ENCODE measurements around the gene CEPT1. TPM values are rescaled to one million over a fixed set of nuclear protein-coding genes. Genes with fewer than 3 reads are reported as not detected.

CEPT1 gene
- total RNA-seq, 4 donors from 2014 or later: 60.5 to 78.0 (median 72.8) TPM

DNA sequence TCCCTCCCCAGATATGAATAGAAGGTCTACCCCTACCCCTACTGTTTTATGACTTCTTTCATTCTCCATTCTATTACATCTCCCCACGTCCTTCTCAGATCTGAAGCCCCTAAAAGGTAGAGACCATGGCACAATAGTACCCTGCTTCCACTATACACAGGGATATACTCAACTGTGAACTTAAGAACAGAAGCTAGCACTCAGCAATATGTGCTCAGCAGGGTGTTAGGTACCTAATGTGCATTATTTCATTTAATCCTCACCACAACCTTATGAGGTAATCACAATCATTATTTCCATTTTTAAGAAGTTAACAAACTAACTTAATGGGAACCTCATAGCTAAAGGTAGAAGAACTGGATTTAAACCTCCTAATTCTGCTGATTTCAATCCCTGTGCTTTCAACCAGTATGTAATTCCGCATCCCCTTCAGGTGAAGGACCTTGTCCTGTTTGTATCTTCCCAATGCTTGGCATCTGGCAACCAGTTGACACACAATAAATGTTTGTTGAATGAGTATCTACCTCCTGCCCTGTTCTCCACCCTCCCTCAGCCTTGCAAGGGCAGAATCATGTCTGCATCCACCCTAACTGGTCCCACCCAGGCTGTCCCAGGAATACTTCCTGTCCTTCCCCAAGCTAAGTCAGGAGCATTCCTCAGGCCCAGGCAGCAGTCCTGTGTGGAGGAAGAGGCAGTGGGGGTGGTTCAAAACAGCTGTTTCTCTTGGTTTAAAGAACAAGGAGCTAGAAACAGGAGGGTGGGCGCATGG, 53.9 kb downstream of the CEPT1 start:
- TF ChIP-seq, protein P1, sequence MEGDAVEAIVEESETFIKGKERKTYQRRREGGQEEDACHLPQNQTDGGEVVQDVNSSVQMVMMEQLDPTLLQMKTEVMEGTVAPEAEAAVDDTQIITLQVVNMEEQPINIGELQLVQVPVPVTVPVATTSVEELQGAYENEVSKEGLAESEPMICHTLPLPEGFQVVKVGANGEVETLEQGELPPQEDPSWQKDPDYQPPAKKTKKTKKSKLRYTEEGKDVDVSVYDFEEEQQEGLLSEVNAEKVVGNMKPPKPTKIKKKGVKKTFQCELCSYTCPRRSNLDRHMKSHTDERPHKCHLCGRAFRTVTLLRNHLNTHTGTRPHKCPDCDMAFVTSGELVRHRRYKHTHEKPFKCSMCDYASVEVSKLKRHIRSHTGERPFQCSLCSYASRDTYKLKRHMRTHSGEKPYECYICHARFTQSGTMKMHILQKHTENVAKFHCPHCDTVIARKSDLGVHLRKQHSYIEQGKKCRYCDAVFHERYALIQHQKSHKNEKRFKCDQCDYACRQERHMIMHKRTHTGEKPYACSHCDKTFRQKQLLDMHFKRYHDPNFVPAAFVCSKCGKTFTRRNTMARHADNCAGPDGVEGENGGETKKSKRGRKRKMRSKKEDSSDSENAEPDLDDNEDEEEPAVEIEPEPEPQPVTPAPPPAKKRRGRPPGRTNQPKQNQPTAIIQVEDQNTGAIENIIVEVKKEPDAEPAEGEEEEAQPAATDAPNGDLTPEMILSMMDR (IDR thresholded peaks at IDR 0.05; ENCODE audit: low read depth): no peak

DNA sequence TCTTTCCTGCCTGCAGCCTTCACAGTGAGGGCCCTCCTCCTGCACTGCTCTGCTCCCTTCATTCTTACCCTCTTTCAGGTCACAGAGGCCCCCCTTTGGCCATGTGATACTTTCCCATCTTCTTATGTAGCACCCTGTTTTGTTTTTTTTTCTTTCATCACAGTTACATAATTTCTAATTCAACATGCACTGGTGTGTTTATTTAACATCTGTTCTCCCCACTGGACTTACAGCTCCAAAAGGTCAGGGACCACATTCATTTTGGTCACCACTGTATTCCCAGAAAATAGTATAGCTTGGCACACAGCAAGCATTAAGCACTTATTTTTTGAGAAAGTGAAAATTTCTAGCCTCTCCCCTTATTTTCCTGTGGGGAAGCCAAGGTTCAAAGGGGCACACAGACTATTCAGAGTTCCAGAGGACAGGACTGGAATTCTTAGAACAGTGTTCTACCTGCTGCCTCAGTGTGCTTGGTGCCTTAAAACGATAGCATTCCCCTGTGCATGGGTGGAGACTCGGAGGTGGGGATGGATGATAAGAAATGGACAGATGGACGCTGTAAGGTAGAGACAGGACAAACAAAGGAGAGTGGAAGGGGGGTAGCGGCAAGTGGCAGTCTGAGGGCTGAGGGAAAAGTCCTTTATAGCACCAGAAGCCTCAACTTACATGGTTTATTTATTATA, 55.1 kb downstream of the CEPT1 start:
- TF ChIP-seq, protein P1 (IDR thresholded peaks at IDR 0.05; ENCODE audit: low read depth): no peak

DNA sequence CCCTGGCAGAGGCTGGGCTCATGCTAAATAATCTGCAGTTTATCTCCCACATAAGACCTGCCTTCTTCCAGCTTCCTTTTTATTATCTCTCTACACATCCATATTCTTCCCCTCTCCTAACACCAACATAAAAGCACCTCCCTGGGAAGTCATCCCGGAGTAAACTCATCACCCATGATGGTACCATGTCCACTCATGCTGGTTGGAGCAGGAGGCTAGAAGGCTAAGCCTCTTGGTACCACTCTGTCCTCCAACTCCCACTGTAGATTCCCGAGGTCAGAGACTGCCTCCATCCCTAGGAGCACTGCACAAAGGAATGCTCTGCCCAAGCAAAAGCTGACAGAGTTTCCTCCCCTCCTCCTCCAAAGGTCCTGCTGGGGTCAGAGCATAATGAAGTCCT, 56.2 kb downstream of the CEPT1 start:
- TF ChIP-seq, protein P1 (IDR thresholded peaks at IDR 0.05; ENCODE audit: low read depth): no peak

DNA sequence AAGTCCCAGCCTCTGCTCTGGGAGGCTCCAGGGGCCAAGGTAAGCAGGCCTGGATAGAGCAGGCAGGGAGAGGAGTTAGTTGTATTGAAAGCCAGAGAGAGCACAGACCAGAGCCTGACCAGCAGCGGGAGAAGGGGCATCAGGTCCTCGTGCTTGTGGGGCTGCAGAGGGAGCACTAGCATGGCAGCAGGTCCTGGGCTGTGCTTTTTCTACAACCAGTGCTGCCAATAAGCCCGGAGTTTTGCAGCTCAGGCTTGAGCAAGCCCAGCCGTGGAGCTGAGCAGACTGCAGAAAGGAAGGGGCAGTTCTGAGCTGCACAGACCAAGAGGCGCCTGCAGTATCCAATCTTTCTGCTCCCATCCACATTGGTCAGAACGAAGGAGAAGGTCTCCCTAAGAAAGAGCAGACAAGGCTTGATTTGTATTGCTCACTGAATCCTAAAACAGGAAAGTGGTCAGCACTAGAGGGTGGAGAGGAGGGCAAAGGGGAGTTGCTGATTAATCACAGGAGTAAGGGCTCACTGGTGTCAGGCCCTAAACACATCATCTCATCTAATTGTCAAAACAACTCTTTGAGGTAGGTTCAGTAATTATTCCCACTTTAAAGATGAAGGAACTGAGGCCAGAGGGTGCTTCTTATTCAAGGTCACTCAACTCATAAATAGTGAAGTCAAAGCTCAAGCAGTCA, 57.7 kb downstream of the CEPT1 start:
- TF ChIP-seq, protein P1 (IDR thresholded peaks at IDR 0.05; ENCODE audit: low read depth): no peak

DNA sequence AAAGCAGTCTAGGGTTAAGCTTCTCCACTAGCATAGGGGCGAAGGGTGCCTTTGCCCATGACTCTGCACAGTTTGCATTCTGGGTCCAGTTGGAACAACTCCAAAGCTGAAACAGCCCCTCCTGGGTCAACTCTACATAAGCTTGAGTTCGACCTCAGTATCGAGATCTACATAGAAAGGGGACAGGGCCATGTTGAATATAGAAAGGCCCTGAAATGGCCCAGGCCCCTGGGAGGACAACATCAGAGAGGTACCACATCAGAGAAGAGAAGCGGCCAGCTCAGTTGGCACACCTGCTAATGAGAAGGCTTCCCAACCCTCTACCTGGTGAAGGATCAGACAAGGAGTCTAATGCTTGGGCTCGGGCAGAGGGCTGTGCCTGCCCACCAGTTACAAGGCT, 58.8 kb downstream of the CEPT1 start:
- TF ChIP-seq, protein P1 (IDR thresholded peaks at IDR 0.05; ENCODE audit: low read depth): no peak

DNA sequence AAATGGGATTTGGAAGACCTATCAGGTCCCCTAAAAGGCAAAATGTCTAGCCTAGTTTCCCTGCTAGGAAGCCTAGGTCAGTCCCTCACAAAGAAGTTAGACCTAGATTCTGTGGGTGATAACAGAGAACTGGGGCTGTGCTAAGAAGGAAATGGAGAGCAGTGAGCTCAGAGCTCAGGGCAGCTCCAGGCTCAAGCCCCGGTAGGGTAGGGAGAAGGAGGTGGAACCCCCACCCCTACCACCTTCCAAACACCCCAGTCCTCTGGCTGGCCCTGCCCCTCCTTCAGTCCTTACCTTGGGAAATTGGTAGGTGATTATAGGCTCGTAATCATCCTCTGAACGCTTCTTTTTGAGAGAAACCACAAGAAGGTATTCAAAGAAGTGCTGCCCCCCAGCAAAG, 59.3 kb downstream of the CEPT1 start:
- TF ChIP-seq, protein P1 (IDR thresholded peaks at IDR 0.05; ENCODE audit: low read depth): no peak

All from subcutaneous adipose tissue (tissue), 4 donors.